ENCODE measurements around the gene RASSF9.

RASSF9 gene

DNA sequence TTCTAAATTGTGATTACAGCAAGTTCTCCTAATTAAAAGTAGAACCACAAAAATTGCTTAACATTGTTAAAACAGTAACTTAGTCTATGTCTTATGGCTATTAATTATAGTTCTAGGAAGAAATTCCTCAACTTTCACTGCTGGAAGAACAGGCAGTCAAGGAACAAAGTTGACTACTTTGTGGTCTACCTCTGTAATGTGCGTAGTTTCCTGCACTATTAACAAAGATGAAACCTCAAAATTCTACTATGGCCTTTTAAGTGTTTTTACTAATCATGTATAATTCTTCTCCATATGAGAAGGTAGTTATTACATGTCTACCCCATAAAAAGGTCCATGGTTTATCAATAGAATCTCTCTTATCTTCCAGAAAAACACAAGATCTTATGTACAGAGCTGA is 7.6 kb downstream of the RASSF9 start:
- no peak for DNase-seq (ENCODE audit: low read depth)
- TF ChIP-seq, protein P1, sequence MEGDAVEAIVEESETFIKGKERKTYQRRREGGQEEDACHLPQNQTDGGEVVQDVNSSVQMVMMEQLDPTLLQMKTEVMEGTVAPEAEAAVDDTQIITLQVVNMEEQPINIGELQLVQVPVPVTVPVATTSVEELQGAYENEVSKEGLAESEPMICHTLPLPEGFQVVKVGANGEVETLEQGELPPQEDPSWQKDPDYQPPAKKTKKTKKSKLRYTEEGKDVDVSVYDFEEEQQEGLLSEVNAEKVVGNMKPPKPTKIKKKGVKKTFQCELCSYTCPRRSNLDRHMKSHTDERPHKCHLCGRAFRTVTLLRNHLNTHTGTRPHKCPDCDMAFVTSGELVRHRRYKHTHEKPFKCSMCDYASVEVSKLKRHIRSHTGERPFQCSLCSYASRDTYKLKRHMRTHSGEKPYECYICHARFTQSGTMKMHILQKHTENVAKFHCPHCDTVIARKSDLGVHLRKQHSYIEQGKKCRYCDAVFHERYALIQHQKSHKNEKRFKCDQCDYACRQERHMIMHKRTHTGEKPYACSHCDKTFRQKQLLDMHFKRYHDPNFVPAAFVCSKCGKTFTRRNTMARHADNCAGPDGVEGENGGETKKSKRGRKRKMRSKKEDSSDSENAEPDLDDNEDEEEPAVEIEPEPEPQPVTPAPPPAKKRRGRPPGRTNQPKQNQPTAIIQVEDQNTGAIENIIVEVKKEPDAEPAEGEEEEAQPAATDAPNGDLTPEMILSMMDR (IDR thresholded peaks at IDR 0.05; ENCODE audit: low read depth, low read length) = no peak
- TF ChIP-seq POLR2A (IDR thresholded peaks at IDR 0.05; ENCODE audit: extremely low read depth, insufficient read length) (no peak), MYC (IDR thresholded peaks at IDR 0.05; ENCODE audit: low read depth, low read length) (no peak)
- TF ChIP-seq, protein P2, sequence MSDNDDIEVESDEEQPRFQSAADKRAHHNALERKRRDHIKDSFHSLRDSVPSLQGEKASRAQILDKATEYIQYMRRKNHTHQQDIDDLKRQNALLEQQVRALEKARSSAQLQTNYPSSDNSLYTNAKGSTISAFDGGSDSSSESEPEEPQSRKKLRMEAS (IDR thresholded peaks at IDR 0.05; ENCODE audit: low read depth, low read length) = no peak

DNA sequence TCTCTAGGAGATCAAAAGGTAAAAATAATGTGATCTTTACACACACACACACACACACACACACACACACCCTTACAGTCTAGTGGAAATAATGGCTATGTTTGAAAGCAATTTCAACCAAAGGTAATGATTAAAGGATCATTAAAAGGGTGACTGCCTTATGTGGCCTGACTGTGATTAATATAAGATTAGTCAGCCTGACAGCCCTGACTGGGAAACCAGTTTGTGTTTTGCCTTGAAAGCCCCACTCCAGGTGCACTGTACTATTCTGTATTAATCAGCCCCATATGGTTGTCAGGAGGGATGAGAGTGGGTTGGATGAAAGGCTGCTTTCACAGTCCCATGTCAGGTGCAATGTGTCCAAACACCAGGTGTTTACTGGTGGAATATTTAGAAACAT is 10.5 kb downstream of the RASSF9 start:
- TF ChIP-seq POLR2A (IDR thresholded peaks at IDR 0.05; ENCODE audit: extremely low read depth, insufficient read length) (no peak), MYC (IDR thresholded peaks at IDR 0.05; ENCODE audit: low read depth, low read length) (no peak)
- TF ChIP-seq, protein P1 (IDR thresholded peaks at IDR 0.05; ENCODE audit: low read depth, low read length) = no peak
- TF ChIP-seq, protein P2 (IDR thresholded peaks at IDR 0.05; ENCODE audit: low read depth, low read length) = no peak
- H3K4me3 ChIP-seq (ENCODE audit: low read depth, low read length) = no peak overlapping the region
- no peak for DNase-seq (ENCODE audit: low read depth)

More for the DNA sequence above, 7.6 kb downstream of the RASSF9 start:
- no peak overlapping the region for H3K4me3 ChIP-seq (ENCODE audit: low read depth, low read length)

GRCh38 chr12:85823436-85824180 is 12.6 kb downstream of the RASSF9 start:
- DNase-seq (ENCODE audit: low read depth) = no peak
- TF ChIP-seq POLR2A (IDR thresholded peaks at IDR 0.05; ENCODE audit: extremely low read depth, insufficient read length) (no peak), MYC (IDR thresholded peaks at IDR 0.05; ENCODE audit: low read depth, low read length) (no peak)
- TF ChIP-seq, protein P2 (IDR thresholded peaks at IDR 0.05; ENCODE audit: low read depth, low read length) = no peak
- TF ChIP-seq, protein P1 (IDR thresholded peaks at IDR 0.05; ENCODE audit: low read depth, low read length) = no peak

DNA sequence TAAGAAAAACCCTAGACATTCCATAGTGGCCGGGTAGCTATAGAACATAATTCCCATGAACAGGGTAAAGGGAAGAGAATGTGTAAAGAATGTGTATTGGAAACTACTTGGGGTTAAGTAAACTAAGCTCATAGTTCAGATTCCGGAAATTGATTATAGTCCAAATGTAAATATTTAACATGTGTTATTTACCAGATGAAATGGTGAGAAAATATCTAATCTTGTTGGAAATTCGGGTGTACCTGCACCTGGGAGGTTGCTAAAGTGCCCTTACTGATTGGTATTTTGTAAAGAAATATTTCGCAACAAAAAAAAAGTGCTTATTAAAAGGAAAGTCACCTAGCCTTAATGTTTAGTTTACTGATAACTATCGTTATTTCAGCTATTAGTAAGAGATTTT is 14.4 kb downstream of the RASSF9 start:
- DNase-seq (ENCODE audit: low read depth) = no peak
- no peak overlapping the region for H3K4me3 ChIP-seq (ENCODE audit: low read depth, low read length)
- TF ChIP-seq, protein P1 (IDR thresholded peaks at IDR 0.05; ENCODE audit: low read depth, low read length) = no peak
- TF ChIP-seq, protein P2 (IDR thresholded peaks at IDR 0.05; ENCODE audit: low read depth, low read length) = no peak
- TF ChIP-seq POLR2A (IDR thresholded peaks at IDR 0.05; ENCODE audit: extremely low read depth, insufficient read length) (no peak), MYC (IDR thresholded peaks at IDR 0.05; ENCODE audit: low read depth, low read length) (no peak)

More at GRCh38 chr12:85823436-85824180, 12.6 kb downstream of the RASSF9 start:
- H3K4me3 ChIP-seq (ENCODE audit: low read depth, low read length) = no peak overlapping the region

DNA sequence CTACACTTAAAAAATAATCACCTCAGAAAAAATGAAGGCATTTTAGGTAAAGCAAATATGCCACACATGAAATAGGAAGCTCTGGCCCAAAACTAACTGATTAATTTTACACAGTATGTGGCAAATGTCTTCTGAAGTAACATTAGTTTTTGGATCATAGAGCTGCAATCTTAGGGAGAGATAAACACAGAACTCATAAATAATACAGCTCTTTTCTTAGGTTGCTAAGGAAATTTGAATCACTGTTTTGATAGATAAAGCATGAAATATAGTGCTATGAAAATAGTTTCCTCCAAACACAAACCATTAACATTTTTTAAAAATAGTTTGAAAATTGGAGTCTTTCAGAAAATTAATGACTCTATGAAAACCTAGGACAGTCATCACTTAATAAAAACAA is 15.0 kb downstream of the RASSF9 start:
- no peak for DNase-seq (ENCODE audit: low read depth)
- TF ChIP-seq MYC (IDR thresholded peaks at IDR 0.05; ENCODE audit: low read depth, low read length) = no peak
- TF ChIP-seq, protein P1 (IDR thresholded peaks at IDR 0.05; ENCODE audit: low read depth, low read length) = no peak
- no peak overlapping the region for H3K4me3 ChIP-seq (ENCODE audit: low read depth, low read length)

Data from NB4 (cell line).